GM12891 (cell line): ENCODE data around the gene CDH4.

Experiments
- POLR2A ChIP-seq: IDR thresholded peaks from 2 replicates; pipeline ENCODE4 v1.6.1; 2011; ENCODE audit warnings: low read depth, low read length, control low read depth
- POLR2AphosphoS5 ChIP-seq: IDR thresholded peaks from 2 replicates; pipeline ENCODE4 v1.6.1; 2011; ENCODE audit warnings: low read depth, low read length, control low read depth
- TAF1 ChIP-seq: IDR thresholded peaks from 2 replicates; pipeline ENCODE4 v1.6.1; 2011; ENCODE audit warnings: low read depth, low read length, control low read depth

- TF ChIP-seq POLR2A: no peak
- TF ChIP-seq POLR2AphosphoS5: no peak
- TF ChIP-seq TAF1: no peak
Measured at GRCh38 chr20:61881861-61882260, 629.8 kb downstream of the CDH4 start.
